Neural progenitor cell (in vitro differentiated cells): ENCODE measurements around the gene SPRED2.

Source experiments
- EZH2 ChIP-seq: fragments of 200-600 bp; sonication (generic); IDR thresholded peaks from 2 replicates; pipeline ENCODE4 v1.6.1; 2017; ENCODE audit warnings: antibody characterized with exemption, mild to moderate bottlenecking, moderate library complexity
- EZH2phosphoT487 ChIP-seq: fragments of 200-600 bp; sonication (generic); IDR thresholded peaks from 2 replicates; pipeline ENCODE4 v1.6.1; 2017; ENCODE audit warnings: antibody characterized with exemption
- TF ChIP-seq, protein P1 (sequence below): fragments of 200-600 bp; sonication (generic); IDR thresholded peaks from 2 replicates; pipeline ENCODE4 v1.5.1; 2017; ENCODE audit warnings: antibody characterized with exemption, mild to moderate bottlenecking

- TF ChIP-seq, protein P1, sequence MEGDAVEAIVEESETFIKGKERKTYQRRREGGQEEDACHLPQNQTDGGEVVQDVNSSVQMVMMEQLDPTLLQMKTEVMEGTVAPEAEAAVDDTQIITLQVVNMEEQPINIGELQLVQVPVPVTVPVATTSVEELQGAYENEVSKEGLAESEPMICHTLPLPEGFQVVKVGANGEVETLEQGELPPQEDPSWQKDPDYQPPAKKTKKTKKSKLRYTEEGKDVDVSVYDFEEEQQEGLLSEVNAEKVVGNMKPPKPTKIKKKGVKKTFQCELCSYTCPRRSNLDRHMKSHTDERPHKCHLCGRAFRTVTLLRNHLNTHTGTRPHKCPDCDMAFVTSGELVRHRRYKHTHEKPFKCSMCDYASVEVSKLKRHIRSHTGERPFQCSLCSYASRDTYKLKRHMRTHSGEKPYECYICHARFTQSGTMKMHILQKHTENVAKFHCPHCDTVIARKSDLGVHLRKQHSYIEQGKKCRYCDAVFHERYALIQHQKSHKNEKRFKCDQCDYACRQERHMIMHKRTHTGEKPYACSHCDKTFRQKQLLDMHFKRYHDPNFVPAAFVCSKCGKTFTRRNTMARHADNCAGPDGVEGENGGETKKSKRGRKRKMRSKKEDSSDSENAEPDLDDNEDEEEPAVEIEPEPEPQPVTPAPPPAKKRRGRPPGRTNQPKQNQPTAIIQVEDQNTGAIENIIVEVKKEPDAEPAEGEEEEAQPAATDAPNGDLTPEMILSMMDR = no peak
- no peak for TF ChIP-seq EZH2
- TF ChIP-seq EZH2phosphoT487 = no peak
These were observed 77.6 kb downstream of the SPRED2 start for GRCh38 chr2:65354773-65355172.
